ENCODE measurements around the gene GLRX. TPM values are rescaled to one million over a fixed set of nuclear protein-coding genes. Genes with fewer than 3 reads are reported as not detected.

Gene GLRX
- total and polyA plus RNA-seq, 7 experiments from 2014 or later: 26.3 to 205 (median 84.8) TPM

- ChIA-PET CTCF (interaction anchor here (0.6 to 8.7 kb wide), 10 partner anchors 8 to 201 kb away, joined by 3 to 68 read pairs (median 8); no protein-coding TSS in a partner anchor), POLR2A (interaction anchor here (0.8 to 11.8 kb wide), 13 partner anchors 7 to 984 kb away, joined by 3 to 157 read pairs (median 6); partner anchors contain the start of genes ERAP1 and RFESD)
- H3K27ac Mint-ChIP-seq: peak overlapping the region; percentile 91 to 97 (median 95)
- intact Hi-C loops (cut with micrococcal nuclease): loop anchor here (1.0 to 10.0 kb wide), 15 partner anchors 11 to 1358 kb away; partner anchors contain the start of genes ARSK (in 2 of the 2), CAST (in 2 of the 2), RIOK2 (in 2 of the 2) and ELL2 (in 1 of the 2)
- peak overlapping the region; percentile 84 for H3K27ac ChIP-seq (ENCODE audit: low read depth, low read length)
- DNase-seq: peak in 8 of 9 donors; percentile 48 to 82 (median 80)
- no peaks in the 10 kb centered on the region for H3K36me3 ChIP-seq (ENCODE audit: control insufficient read depth in 2 of 3, insufficient read depth in 3 of 3, low read length in 3 of 3)
- H3K9me3 Mint-ChIP-seq: peaks cover 0 to 3% (median 0%) of the 10 kb centered on the region in 11 donors
- H3K4me3 ChIP-seq (ENCODE audit: low read length): peak overlapping the region; percentile 93
- peak; percentile 81 for ATAC-seq
- H3K36me3 Mint-ChIP-seq: peaks cover 0 to 5% (median 4%) of the 10 kb centered on the region in 5 donors
- H3K27me3 Mint-ChIP-seq: no peaks in the 10 kb centered on the region
- no peaks in the 10 kb centered on the region for H3K9me3 ChIP-seq (ENCODE audit: control insufficient read depth in 2 of 3, low read length in 3 of 3)
- H3K4me3 Mint-ChIP-seq: peak overlapping the region; percentile 91 to 100 (median 99)
- H3K4me1 Mint-ChIP-seq: peaks cover 45 to 69% (median 53%) of the 10 kb centered on the region in 7 donors
- H3K4me1 ChIP-seq (ENCODE audit: control insufficient read depth in 2 of 2, insufficient read depth in 2 of 2, low read length in 2 of 2): peaks cover 27 to 29% of the 10 kb centered on the region in 2 donors
- H3K27me3 ChIP-seq (ENCODE audit: control insufficient read depth in 2 of 2, insufficient read depth in 2 of 2, low read length in 2 of 2): no peaks in the 10 kb centered on the region
Measured at GRCh38 chr5:95823738-95824609, 1.4 kb upstream of the GLRX start.

GRCh38 chr5:95823218-95823737 lies 752 bp upstream of the GLRX start:
- CTCF ChIA-PET: interaction anchor here (0.7 to 8.7 kb wide), 12 partner anchors 9 to 1133 kb away, joined by 3 to 68 read pairs (median 8); no protein-coding TSS in a partner anchor
- POLR2A ChIA-PET: interaction anchor here (0.8 to 11.8 kb wide), 17 partner anchors 8 to 985 kb away, joined by 3 to 157 read pairs (median 6); partner anchors contain the start of genes ERAP1 and RFESD
- H3K27ac Mint-ChIP-seq: peak overlapping the region; percentile 91 to 97 (median 95)
- peaks cover 0 to 10% (median 4%) of the 10 kb centered on the region in 5 donors for H3K36me3 Mint-ChIP-seq
- peak overlapping the region; percentile 91 to 100 (median 99) for H3K4me3 Mint-ChIP-seq
- peak overlapping the region; percentile 84 for H3K27ac ChIP-seq (ENCODE audit: low read depth, low read length)
- intact Hi-C loops (cut with micrococcal nuclease): loop anchor here (2.0 to 10.0 kb wide), 12 partner anchors 34 to 1359 kb away; partner anchors contain the start of genes ARSK (in 2 of the 2), CAST (in 2 of the 2), RIOK2 (in 2 of the 2) and ELL2 (in 1 of the 2)
- DNase-seq: no peak
- H3K27me3 Mint-ChIP-seq: no peaks in the 10 kb centered on the region
- H3K9me3 ChIP-seq (ENCODE audit: control insufficient read depth in 2 of 3, low read length in 3 of 3): no peaks in the 10 kb centered on the region
- H3K4me3 ChIP-seq (ENCODE audit: low read length): peak overlapping the region; percentile 93
- ATAC-seq: peak; percentile 1
- peaks cover 34% of the 10 kb centered on the region in 2 donors for H3K4me1 ChIP-seq (ENCODE audit: control insufficient read depth in 2 of 2, insufficient read depth in 2 of 2, low read length in 2 of 2)
- H3K36me3 ChIP-seq (ENCODE audit: control insufficient read depth in 2 of 3, insufficient read depth in 3 of 3, low read length in 3 of 3): no peaks in the 10 kb centered on the region
- H3K9me3 Mint-ChIP-seq: peaks cover 0 to 3% (median 0%) of the 10 kb centered on the region in 11 donors
- H3K27me3 ChIP-seq (ENCODE audit: control insufficient read depth in 2 of 2, insufficient read depth in 2 of 2, low read length in 2 of 2): no peaks in the 10 kb centered on the region
- peaks cover 52 to 76% (median 60%) of the 10 kb centered on the region in 7 donors for H3K4me1 Mint-ChIP-seq

- H3K27me3 Mint-ChIP-seq: no peaks in the 10 kb centered on the region
- H3K27ac Mint-ChIP-seq: peak overlapping the region; percentile 91 to 97 (median 95)
- peaks cover 0 to 8% (median 4%) of the 10 kb centered on the region in 5 donors for H3K36me3 Mint-ChIP-seq
- Histone ChIP-seq H3K4me1 (ENCODE audit: control insufficient read depth in 2 of 2, insufficient read depth in 2 of 2, low read length in 2 of 2) (peaks cover 43 to 44% of the 10 kb centered on the region in 2 donors), H3K9me3 (ENCODE audit: control insufficient read depth in 2 of 3, low read length in 3 of 3) (no peaks in the 10 kb centered on the region), H3K27me3 (ENCODE audit: control insufficient read depth in 2 of 2, insufficient read depth in 2 of 2, low read length in 2 of 2) (no peaks in the 10 kb centered on the region), H3K4me3 (ENCODE audit: low read length) (peak overlapping the region; percentile 93), H3K27ac (ENCODE audit: low read depth, low read length) (peak overlapping the region; percentile 84), H3K36me3 (ENCODE audit: control insufficient read depth in 2 of 3, insufficient read depth in 3 of 3, low read length in 3 of 3) (no peaks in the 10 kb centered on the region)
- peaks cover 0 to 3% (median 0%) of the 10 kb centered on the region in 11 donors for H3K9me3 Mint-ChIP-seq
- DNase-seq (peak in 5 of 9 donors; percentile 26 to 37 (median 34)), ATAC-seq (peak; percentile 17)
- peak overlapping the region; percentile 91 to 100 (median 99) for H3K4me3 Mint-ChIP-seq
- H3K4me1 Mint-ChIP-seq: peaks cover 53 to 78% (median 60%) of the 10 kb centered on the region in 7 donors
- POLR2A ChIA-PET: interaction anchor here (0.8 to 11.8 kb wide), 12 partner anchors 9 to 715 kb away, joined by 3 to 157 read pairs (median 10); partner anchors contain the start of gene RFESD
- CTCF ChIA-PET: interaction anchor here (0.7 to 8.7 kb wide), 12 partner anchors 10 to 780 kb away, joined by 3 to 68 read pairs (median 7); no protein-coding TSS in a partner anchor
- intact Hi-C loops (cut with micrococcal nuclease): loop anchor here (1.0 to 10.0 kb wide), 16 partner anchors 14 to 1360 kb away; partner anchors contain the start of genes ARSK (in 2 of the 2), CAST (in 2 of the 2), RIOK2 (in 2 of the 2) and ELL2 (in 1 of the 2)
Measured at GRCh38 chr5:95822043-95822541, 434 bp downstream of the GLRX start.

GRCh38 chr5:95821110-95822021 lies 1.2 kb downstream of the GLRX start:
- H3K4me3 ChIP-seq (ENCODE audit: low read length): peak overlapping the region; percentile 93
- no peaks in the 10 kb centered on the region for H3K27me3 ChIP-seq (ENCODE audit: control insufficient read depth in 2 of 2, insufficient read depth in 2 of 2, low read length in 2 of 2)
- H3K4me1 ChIP-seq (ENCODE audit: control insufficient read depth in 2 of 2, insufficient read depth in 2 of 2, low read length in 2 of 2): peaks cover 50 to 51% of the 10 kb centered on the region in 2 donors
- no peak for DNase-seq
- Mint-ChIP-seq H3K4me1 (peaks cover 60 to 83% (median 67%) of the 10 kb centered on the region in 7 donors), H3K27ac (peak overlapping the region; percentile 91 to 97 (median 95)), H3K4me3 (peak overlapping the region; percentile 91 to 100 (median 99)), H3K9me3 (peaks cover 0 to 3% (median 0%) of the 10 kb centered on the region in 11 donors), H3K27me3 (no peaks in the 10 kb centered on the region), H3K36me3 (peaks cover 5 to 10% (median 9%) of the 10 kb centered on the region in 5 donors)
- ChIA-PET CTCF (interaction anchor here (0.5 to 8.7 kb wide), 11 partner anchors 10 to 781 kb away, joined by 3 to 68 read pairs (median 5); no protein-coding TSS in a partner anchor), POLR2A (interaction anchor here (0.7 to 11.8 kb wide), 9 partner anchors 9 to 716 kb away, joined by 3 to 157 read pairs (median 10); no protein-coding TSS in a partner anchor)
- H3K27ac ChIP-seq (ENCODE audit: low read depth, low read length): peak overlapping the region; percentile 84
- peaks cover 0 to under 1% (median 0%) of the 10 kb centered on the region in 3 experiments for H3K36me3 ChIP-seq (ENCODE audit: control insufficient read depth in 2 of 3, insufficient read depth in 3 of 3, low read length in 3 of 3)
- intact Hi-C loops (cut with micrococcal nuclease): loop anchor here (1.0 to 10.0 kb wide), 16 partner anchors 13 to 1361 kb away; partner anchors contain the start of genes ARSK (in 2 of the 2), CAST (in 2 of the 2), RIOK2 (in 2 of the 2) and ELL2 (in 1 of the 2)
- no peaks in the 10 kb centered on the region for H3K9me3 ChIP-seq (ENCODE audit: control insufficient read depth in 2 of 3, low read length in 3 of 3)
- ATAC-seq: no peak

Data from naive thymus-derived CD4-positive, alpha-beta T cell (primary cell).